CD14-positive monocyte (primary cell): ENCODE measurements around the gene LOXHD1. TPM values are rescaled to one million over a fixed set of nuclear protein-coding genes. Genes with fewer than 3 reads are reported as not detected.

Source experiments
- DNase-seq, 3 donors: peaks; one replicate each; pipeline ENCODE4 v3.0.0-alpha.2; 2011 to 2022
- H2AFZ ChIP-seq: 2 replicates; pipeline ENCODE4 v1.6.0; 2012; ENCODE audit warnings: mild to moderate bottlenecking, low read depth, low read length, inconsistent platforms; ENCODE audit not compliant: insufficient read depth, poor library complexity, severe bottlenecking
- H3K27ac ChIP-seq, 2 donors: 1 replicate in 1 of 2; 2 replicates in 1 of 2; pipeline ENCODE4 v1.5.1; 2012 to 2013; ENCODE audit warnings: low read length in 2 of 2, control low read depth in 1 of 2, inconsistent platforms in 1 of 2, low read depth in 1 of 2, mild to moderate bottlenecking in 1 of 2
- H3K27me3 ChIP-seq, 2 donors: one replicate each; pipeline versions ENCODE4 v1.6.0 to v1.6.1; 2011 to 2013; ENCODE audit warnings: low read length in 2 of 2; ENCODE audit not compliant: control insufficient read depth in 2 of 2, insufficient read depth in 2 of 2
- H3K36me3 ChIP-seq, 2 donors: replicated peaks in 1 of 2; 1 replicate in 1 of 2; 2 replicates in 1 of 2; pipeline versions ENCODE4 v1.5.1 to v1.6.1; 2012 to 2013; ENCODE audit warnings: low read length in 2 of 2, control low read depth in 1 of 2, inconsistent platforms in 1 of 2, mild to moderate bottlenecking in 1 of 2; ENCODE audit not compliant: insufficient read depth in 2 of 2, control insufficient read depth in 1 of 2
- H3K4me1 ChIP-seq, 2 donors: 1 replicate in 1 of 2; 2 replicates in 1 of 2; pipeline versions ENCODE4 v1.5.1 to v1.6.1; 2012 to 2013; ENCODE audit warnings: low read length in 2 of 2, control low read depth in 1 of 2, inconsistent platforms in 1 of 2, mild to moderate bottlenecking in 1 of 2, moderate library complexity in 1 of 2; ENCODE audit not compliant: insufficient read depth in 2 of 2, control insufficient read depth in 1 of 2
- H3K4me2 ChIP-seq: replicated peaks from 2 replicates; pipeline ENCODE3; 2012; ENCODE audit warnings: low read length, moderate library complexity, mild to moderate bottlenecking; ENCODE audit not compliant: poor library complexity, severe bottlenecking; ENCODE audit errors: extremely low read depth
- H3K4me3 ChIP-seq, 3 experiments: fragments of 200-600 bp in 1 of 3; sonication (generic) in 1 of 3; replicated peaks in 1 of 3; 1 replicate in 2 of 3; 2 replicates in 1 of 3; pipeline ENCODE4 v1.5.1; 2011 to 2013; ENCODE audit warnings: low read length in 3 of 3, mild to moderate bottlenecking in 3 of 3, control low read depth in 2 of 3, low read depth in 2 of 3, inconsistent platforms in 1 of 3, moderate library complexity in 1 of 3
- H3K79me2 ChIP-seq: 2 replicates; pipeline ENCODE4 v1.6.0; 2012; ENCODE audit warnings: mild to moderate bottlenecking, control low read depth, inconsistent platforms, low read length, moderate library complexity; ENCODE audit not compliant: insufficient read depth
- H3K9ac ChIP-seq: 2 replicates; pipeline ENCODE4 v1.6.0; 2017; ENCODE audit warnings: low read length, mild to moderate bottlenecking; ENCODE audit not compliant: insufficient read depth, poor library complexity, severe bottlenecking
- H3K9me3 ChIP-seq, 2 donors: replicated peaks in 1 of 2; 1 replicate in 1 of 2; 2 replicates in 1 of 2; pipeline versions ENCODE4 v1.5.1 to v1.6.1; 2012 to 2013; ENCODE audit warnings: low read length in 2 of 2, control low read depth in 1 of 2; ENCODE audit not compliant: control insufficient read depth in 1 of 2, insufficient read depth in 1 of 2
- H4K20me1 ChIP-seq: 2 replicates; pipeline ENCODE4 v1.6.0; 2012; ENCODE audit warnings: mild to moderate bottlenecking, low read length, control low read depth, moderate library complexity; ENCODE audit not compliant: insufficient read depth
- H3K27ac Mint-ChIP-seq, 7 donors: one replicate each; pipeline ENCODE4 v1.8.0; 2020; ENCODE audit warnings: mild to moderate bottlenecking in 7 of 7, mixed read lengths in 7 of 7, moderate library complexity in 6 of 7, inconsistent platforms in 2 of 7
- H3K27me3 Mint-ChIP-seq, 3 donors: one replicate each; pipeline ENCODE4 v1.8.0; 2021 to 2022; ENCODE audit warnings: low read depth in 3 of 3, mild to moderate bottlenecking in 3 of 3, mixed read lengths in 3 of 3, moderate library complexity in 3 of 3, inconsistent platforms in 1 of 3
- H3K36me3 Mint-ChIP-seq, 2 donors: one replicate each; pipeline ENCODE4 v1.8.0; 2020; ENCODE audit warnings: mixed read lengths in 2 of 2, inconsistent platforms in 1 of 2, mild to moderate bottlenecking in 1 of 2
- H3K4me1 Mint-ChIP-seq: one replicate; pipeline ENCODE4 v1.8.0; 2020; ENCODE audit warnings: mild to moderate bottlenecking, mixed read lengths
- H3K4me3 Mint-ChIP-seq, 2 donors: one replicate each; pipeline ENCODE4 v1.8.0; 2020; ENCODE audit warnings: mild to moderate bottlenecking in 2 of 2, mixed read lengths in 2 of 2, moderate library complexity in 1 of 2
- H3K9me3 Mint-ChIP-seq, 7 donors: one replicate each; pipeline ENCODE4 v1.8.0; 2020 to 2022; ENCODE audit warnings: mixed read lengths in 7 of 7, mild to moderate bottlenecking in 6 of 7, moderate library complexity in 6 of 7, inconsistent platforms in 2 of 7
- CTCF ChIP-seq: fragments of 200-600 bp; IDR thresholded peaks from one replicate; pipeline ENCODE4 v1.8.0; 2022; ENCODE audit warnings: antibody characterized with exemption, mild to moderate bottlenecking
- WGBS: methylation state at CpG from one replicate; pipeline ENCODE4 v1.1.5; 2013; ENCODE audit warnings: missing lambda C conversion rate; ENCODE audit not compliant: insufficient coverage; 5-methylcytosine and 5-hydroxymethylcytosine counted together
- intact Hi-C, 2 donors: fragments of 100-400 bp; cut with micrococcal nuclease; formaldehyde crosslinking; loops; one replicate each; pipeline versions ENCODE4 v1.15.0 to v1.15.1; 2023
- polyA plus RNA-seq, 3 donors: library from polyadenylated mRNA; depleted of rRNA in 1 of 3; unstranded in 2 of 3; stranded (reverse) in 1 of 3; fragments of 300-500 nt in 2 of 3; fragments of >200 nt in 1 of 3; fragmentation: Illumina TruSeq in 2 of 3; gene quantifications; 1 replicate in 2 of 3; 2 replicates in 1 of 3; pipeline ENCODE4 v1.2.3, GENCODE V29; 2012 to 2021

Gene LOXHD1
- polyA plus RNA-seq, 3 donors, result 0.33 to 10.9 (median 0.61) TPM

- no peaks in the 10 kb centered on the region for H3K9me3 ChIP-seq
- H3K79me2 ChIP-seq, result no peaks in the 10 kb centered on the region
- no peaks in the 10 kb centered on the region for H3K36me3 ChIP-seq
- H3K27ac Mint-ChIP-seq, result no peak overlapping the region
- H3K4me3 ChIP-seq, result no peak overlapping the region
- intact Hi-C loops, result no loop called here
- H3K27me3 Mint-ChIP-seq, result no peaks in the 10 kb centered on the region
- no peak overlapping the region for H3K4me2 ChIP-seq
- no peak overlapping the region for H3K4me3 Mint-ChIP-seq
- H3K9me3 Mint-ChIP-seq, result no peaks in the 10 kb centered on the region
- WGBS, result 3% methylated on average over 4 of the region's 4 CpGs
- H3K27ac ChIP-seq, result no peak overlapping the region
- H3K27me3 ChIP-seq, result no peaks in the 10 kb centered on the region
- H3K36me3 Mint-ChIP-seq, result no peaks in the 10 kb centered on the region
- no peaks in the 10 kb centered on the region for H4K20me1 ChIP-seq
- TF ChIP-seq CTCF, result no peak
- H2AFZ ChIP-seq, result no peak overlapping the region
- H3K4me1 ChIP-seq, result no peaks in the 10 kb centered on the region
- DNase-seq, result no peak
- H3K4me1 Mint-ChIP-seq, result no peaks in the 10 kb centered on the region
- no peak overlapping the region for H3K9ac ChIP-seq
These were observed 159.9 kb downstream of the LOXHD1 start for GRCh38 chr18:46497129-46497528.

- no peaks in the 10 kb centered on the region for H3K27me3 ChIP-seq
- H3K4me1 Mint-ChIP-seq, result no peaks in the 10 kb centered on the region
- intact Hi-C loops, result no loop called here
These were observed 168.4 kb downstream of the LOXHD1 start for GRCh38 chr18:46488471-46489213.

More at GRCh38 chr18:46488471-46489213, 168.4 kb downstream of the LOXHD1 start:
- Histone ChIP-seq H3K4me3 (no peak overlapping the region), H3K27ac (no peak overlapping the region), H3K4me1 (no peaks in the 10 kb centered on the region), H4K20me1 (no peaks in the 10 kb centered on the region), H3K9ac (no peak overlapping the region), H3K9me3 (no peaks in the 10 kb centered on the region), H3K79me2 (no peaks in the 10 kb centered on the region), H3K36me3 (peaks cover 0 to 12% of the 10 kb centered on the region in 2 donors), H2AFZ (no peak overlapping the region), H3K4me2 (no peak overlapping the region)
- peaks cover 4 to 5% (median 4%) of the 10 kb centered on the region in 3 donors for H3K27me3 Mint-ChIP-seq
- H3K9me3 Mint-ChIP-seq, result peaks cover 0 to 2% (median 0%) of the 10 kb centered on the region in 7 donors
- no peak overlapping the region for H3K27ac Mint-ChIP-seq
- H3K36me3 Mint-ChIP-seq, result peaks cover 0 to 3% of the 10 kb centered on the region in 2 donors
- TF ChIP-seq CTCF, result no peak
- WGBS, result 96% methylated on average over 5 of the region's 11 CpGs
- no peak for DNase-seq
- no peak overlapping the region for H3K4me3 Mint-ChIP-seq
